ENCODE measurements around the gene KLHL12.

GRCh38 chr1:202843081-202843480 is 84.0 kb downstream of the KLHL12 start:
- TF ChIP-seq PATZ1 (CRISPR knock-in tag; IDR thresholded peaks at IDR 0.05; ENCODE audit: borderline replicate concordance), result no peak
- TF ChIP-seq ARNTL (CRISPR knock-in tag; IDR thresholded peaks at IDR 0.05; ENCODE audit: borderline replicate concordance, low read depth), result no peak
- TF ChIP-seq CSDC2 (CRISPR knock-in tag; IDR thresholded peaks at IDR 0.05), result no peak

Data from SK-N-SH treated with all-trans-retinoic acid at 6 μM for 48 hours (cell line).